Smooth muscle cell (in vitro differentiated cells): ENCODE data around the gene BCOR. TPM values are rescaled to one million over a fixed set of nuclear protein-coding genes. Genes with fewer than 3 reads are reported as not detected.

Experiments used
- DNase-seq: peaks from one replicate; lab custom pipeline; 2025; ENCODE audit not compliant: unreplicated experiment; lab: John Stamatoyannopoulos, UW
- H2AFZ ChIP-seq: fragments of 200-600 bp; sonication (generic); 2 replicates; pipeline ENCODE4 v1.6.0; 2016; ENCODE audit warnings: antibody characterized with exemption, low read depth, mild to moderate bottlenecking
- H3F3A ChIP-seq: fragments of 200-600 bp; sonication (generic); 2 replicates; pipeline ENCODE4 v1.6.0; 2017; ENCODE audit warnings: antibody characterized with exemption, low read depth
- H3K27ac ChIP-seq: fragments of 200-600 bp; sonication (generic); 2 replicates; pipeline ENCODE4 v1.5.1; 2016; ENCODE audit warnings: low read depth, mild to moderate bottlenecking
- H3K27me3 ChIP-seq: fragments of 200-600 bp; sonication (generic); 2 replicates; pipeline ENCODE4 v1.6.1; 2016; ENCODE audit warnings: low read depth, mild to moderate bottlenecking
- H3K36me3 ChIP-seq: fragments of 200-600 bp; sonication (generic); 2 replicates; pipeline ENCODE4 v1.5.1; 2016; ENCODE audit warnings: low read depth
- H3K4me1 ChIP-seq: fragments of 200-600 bp; sonication (generic); 2 replicates; pipeline ENCODE4 v1.5.1; 2016; ENCODE audit warnings: low read depth
- H3K4me2 ChIP-seq: fragments of 200-600 bp; sonication (generic); 2 replicates; pipeline ENCODE4 v1.6.0; 2016; ENCODE audit warnings: mild to moderate bottlenecking
- H3K4me3 ChIP-seq: fragments of 200-600 bp; sonication (generic); 2 replicates; pipeline ENCODE4 v1.5.1; 2016; ENCODE audit warnings: mild to moderate bottlenecking
- H3K79me2 ChIP-seq: fragments of 200-600 bp; sonication (generic); 2 replicates; pipeline ENCODE4 v1.6.0; 2016; ENCODE audit warnings: low read depth, mild to moderate bottlenecking
- H3K9ac ChIP-seq: fragments of 200-600 bp; sonication (generic); 2 replicates; pipeline ENCODE4 v1.6.0; 2016; ENCODE audit warnings: low read depth
- H3K9me3 ChIP-seq: fragments of 200-600 bp; sonication (generic); replicated peaks from 2 replicates; pipeline ENCODE4 v1.5.1; 2016; ENCODE audit warnings: low read depth
- H4K20me1 ChIP-seq: fragments of 200-600 bp; sonication (generic); 2 replicates; pipeline ENCODE4 v1.6.0; 2016; ENCODE audit warnings: low read depth
- CTCF ChIP-seq: fragments of 200-600 bp; sonication (generic); IDR thresholded peaks from 2 replicates; pipeline ENCODE4 v1.5.1; 2017; ENCODE audit warnings: borderline replicate concordance, mild to moderate bottlenecking, antibody characterized with exemption; ENCODE audit not compliant: insufficient read depth, poor library complexity, severe bottlenecking
- WGBS: methylation state at CpG from one replicate; pipeline ENCODE4 v1.1.7; 2016; ENCODE audit warnings: low lambda C conversion rate; 5-methylcytosine and 5-hydroxymethylcytosine counted together
- polyA plus RNA-seq: library from polyadenylated mRNA; unstranded; fragments of >200 nt; fragmentation: Nextera tagmentation; extraction: Ambion mirVana; gene quantifications from 2 replicates; pipeline ENCODE4 v1.2.1, GENCODE V29; 2016
- total RNA-seq: library from RNA; depleted of rRNA; stranded (reverse); fragments of >200 nt; gene quantifications from 2 replicates; pipeline ENCODE4 v1.2.3, GENCODE V29; 2014

BCOR gene
- total and polyA plus RNA-seq, 2 experiments from 2014 or later = 19.5 to 28.0 TPM

- Histone ChIP-seq H3K79me2 (no peaks in the 10 kb centered on the region), H3F3A (no peaks in the 10 kb centered on the region), H3K4me2 (no peak overlapping the region), H3K27me3 (no peaks in the 10 kb centered on the region), H3K9ac (no peak overlapping the region), H3K27ac (no peak overlapping the region), H3K4me3 (no peak overlapping the region), H3K4me1 (no peaks in the 10 kb centered on the region), H4K20me1 (no peaks in the 10 kb centered on the region), H3K9me3 (no peaks in the 10 kb centered on the region), H2AFZ (no peak overlapping the region), H3K36me3 (no peaks in the 10 kb centered on the region)
- 96% methylated on average over 8 of the region's 8 CpGs for WGBS
- TF ChIP-seq CTCF = no peak
- DNase-seq = no peak
These were observed 57.9 kb downstream of the BCOR start for GRCh38 chrX:40039887-40040286.

GRCh38 chrX:40037367-40037766 lies 60.4 kb downstream of the BCOR start:
- no peak for TF ChIP-seq CTCF
- H3K9me3 ChIP-seq = no peaks in the 10 kb centered on the region
- DNase-seq = no peak
- no peaks in the 10 kb centered on the region for H3K36me3 ChIP-seq
- no peaks in the 10 kb centered on the region for H3K4me1 ChIP-seq
- H3K27ac ChIP-seq = no peak overlapping the region
- H3K79me2 ChIP-seq = no peaks in the 10 kb centered on the region
- no peak overlapping the region for H3K9ac ChIP-seq
- H3K4me3 ChIP-seq = no peak overlapping the region
- H3K27me3 ChIP-seq = no peaks in the 10 kb centered on the region
- H3K4me2 ChIP-seq = no peak overlapping the region
- H4K20me1 ChIP-seq = no peaks in the 10 kb centered on the region
- H2AFZ ChIP-seq = no peak overlapping the region
- no peaks in the 10 kb centered on the region for H3F3A ChIP-seq

GRCh38 chrX:40035726-40036125 lies 62.0 kb downstream of the BCOR start:
- no peak for DNase-seq
- no peaks in the 10 kb centered on the region for H3K36me3 ChIP-seq
- no peaks in the 10 kb centered on the region for H3K79me2 ChIP-seq
- no peak overlapping the region for H2AFZ ChIP-seq
- H4K20me1 ChIP-seq = no peaks in the 10 kb centered on the region
- no peak overlapping the region for H3K4me3 ChIP-seq
- H3K27ac ChIP-seq = no peak overlapping the region
- H3K4me1 ChIP-seq = no peaks in the 10 kb centered on the region
- TF ChIP-seq CTCF = no peak
- H3K9me3 ChIP-seq = no peaks in the 10 kb centered on the region
- 87% methylated on average over 5 of the region's 5 CpGs for WGBS
- H3K9ac ChIP-seq = no peak overlapping the region
- no peaks in the 10 kb centered on the region for H3F3A ChIP-seq
- no peaks in the 10 kb centered on the region for H3K27me3 ChIP-seq
- no peak overlapping the region for H3K4me2 ChIP-seq

- Histone ChIP-seq H3K9ac (no peak overlapping the region), H2AFZ (no peak overlapping the region), H3K79me2 (no peaks in the 10 kb centered on the region), H3K27ac (no peak overlapping the region), H4K20me1 (no peaks in the 10 kb centered on the region), H3K9me3 (no peaks in the 10 kb centered on the region), H3K27me3 (no peaks in the 10 kb centered on the region), H3K4me3 (no peak overlapping the region), H3F3A (no peaks in the 10 kb centered on the region), H3K4me2 (no peak overlapping the region), H3K36me3 (no peaks in the 10 kb centered on the region), H3K4me1 (no peaks in the 10 kb centered on the region)
- WGBS = 85% methylated on average over 5 of the region's 5 CpGs
- no peak for DNase-seq
- no peak for TF ChIP-seq CTCF
These were observed 65.8 kb downstream of the BCOR start for GRCh38 chrX:40031911-40032310.
